GM19351 (cell line): Measurements from ENCODE around the gene TMC3.

Experiments
- ATAC-seq: cut with Tn5 transposase; IDR thresholded peaks from one replicate; pipeline ENCODE4 v1.9.1; 2021; ENCODE audit warnings: mild to moderate bottlenecking, moderate library complexity; ENCODE audit not compliant: unreplicated experiment

TMC3 gene

GRCh38 chr15:81323944-81324881, 49.8 kb downstream of the TMC3 start, which contains the start of gene STARD5:
STARD5 (minus strand) TSS chr15:81324141; CDS start chr15:81324099, 42 bp downstream.
- peak; percentile 99 for ATAC-seq

- ATAC-seq = peak; percentile 18
Measured at GRCh38 chr15:81323559-81323943, 50.5 kb downstream of the TMC3 start.

- ATAC-seq = no peak
Measured at GRCh38 chr15:81322676-81323253, 51.2 kb downstream of the TMC3 start.

- no peak for ATAC-seq
Measured at GRCh38 chr15:81321667-81322066, 52.3 kb downstream of the TMC3 start.

- no peak for ATAC-seq
Measured at GRCh38 chr15:81317642-81318017, 56.4 kb downstream of the TMC3 start.

GRCh38 chr15:81316267-81316666, 57.7 kb downstream of the TMC3 start:
- ATAC-seq = no peak

- no peak for ATAC-seq
Measured at GRCh38 chr15:81315452-81316175, 58.4 kb downstream of the TMC3 start.

- no peak for ATAC-seq
Measured at GRCh38 chr15:81314378-81314777, 59.6 kb downstream of the TMC3 start.

- no peak for ATAC-seq
Measured at GRCh38 chr15:81313686-81314085, 60.3 kb downstream of the TMC3 start.

- ATAC-seq = no peak
Measured at GRCh38 chr15:81312790-81313543, 61.0 kb downstream of the TMC3 start.

GRCh38 chr15:81311752-81312464, 62.1 kb downstream of the TMC3 start:
- peak; percentile 72 for ATAC-seq

GRCh38 chr15:81310480-81310879, 63.5 kb downstream of the TMC3 start:
- ATAC-seq = no peak

GRCh38 chr15:81309647-81310450, 64.2 kb downstream of the TMC3 start:
- no peak for ATAC-seq

GRCh38 chr15:81308260-81308659, 65.8 kb downstream of the TMC3 start:
- ATAC-seq = no peak

- ATAC-seq = no peak
Measured at GRCh38 chr15:81304226-81304625, 69.8 kb downstream of the TMC3 start.

GRCh38 chr15:81303244-81304225, 70.5 kb downstream of the TMC3 start:
- no peak for ATAC-seq

GRCh38 chr15:81302701-81303109, 71.3 kb downstream of the TMC3 start:
- peak; percentile 19 for ATAC-seq

GRCh38 chr15:81301815-81302399, 72.1 kb downstream of the TMC3 start:
- peak; percentile 73 for ATAC-seq
